ENCODE measurements around the gene SEMA3A.
"Not testable (repeated sequence)": the region's sequence is repeated elsewhere in the genome, so short reads cannot be mapped to it uniquely, and the experiment has no call there.

Gene SEMA3A

GRCh38 chr7:84152995-84153394 lies 41.6 kb downstream of the SEMA3A start:
- no peak for DNase-seq (ENCODE audit: low read depth)

GRCh38 chr7:84150370-84150769 lies 44.2 kb downstream of the SEMA3A start:
- DNase-seq (ENCODE audit: low read depth) = not testable (repeated sequence)

DNA sequence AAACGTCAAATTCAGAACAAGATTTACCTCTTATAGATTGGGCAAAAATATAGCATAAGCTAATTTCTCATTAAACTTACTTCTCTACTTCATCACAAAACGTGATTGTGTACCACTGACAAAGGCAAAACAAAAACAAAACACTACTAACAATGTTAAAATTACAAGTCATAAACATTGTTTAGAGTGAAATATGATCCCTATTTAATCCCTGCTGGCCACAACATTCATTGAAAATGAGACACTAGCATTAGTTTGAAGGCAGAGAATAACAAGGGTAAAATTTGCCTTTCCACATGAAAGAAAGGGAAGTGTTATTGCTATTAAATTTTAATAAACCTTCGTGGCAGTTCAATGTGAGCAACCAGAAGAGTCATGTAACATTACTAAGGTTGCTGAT lies 45.0 kb downstream of the SEMA3A start:
- no peak for DNase-seq (ENCODE audit: low read depth)

GRCh38 chr7:84145892-84146291 lies 48.7 kb downstream of the SEMA3A start:
- no peak for DNase-seq (ENCODE audit: low read depth)

DNA sequence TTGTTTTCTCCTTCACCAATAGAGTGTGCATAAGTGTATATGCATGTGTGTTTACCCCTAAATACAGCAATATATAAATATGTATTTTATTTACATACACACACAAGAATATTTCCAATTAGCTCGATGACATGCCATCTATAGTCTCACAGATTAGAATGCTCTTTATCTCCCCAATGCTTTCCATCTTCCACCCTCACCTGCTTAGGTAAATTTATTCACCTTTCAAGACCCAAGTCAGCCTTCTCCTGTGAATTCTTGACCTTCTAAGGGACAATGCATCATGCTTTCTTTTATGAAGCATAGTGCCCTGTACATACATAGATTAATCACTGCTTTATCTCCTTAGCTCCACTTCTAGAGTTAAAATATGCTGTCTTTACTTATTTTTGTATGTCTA lies 49.7 kb downstream of the SEMA3A start:
- no peak for DNase-seq (ENCODE audit: low read depth)

DNA sequence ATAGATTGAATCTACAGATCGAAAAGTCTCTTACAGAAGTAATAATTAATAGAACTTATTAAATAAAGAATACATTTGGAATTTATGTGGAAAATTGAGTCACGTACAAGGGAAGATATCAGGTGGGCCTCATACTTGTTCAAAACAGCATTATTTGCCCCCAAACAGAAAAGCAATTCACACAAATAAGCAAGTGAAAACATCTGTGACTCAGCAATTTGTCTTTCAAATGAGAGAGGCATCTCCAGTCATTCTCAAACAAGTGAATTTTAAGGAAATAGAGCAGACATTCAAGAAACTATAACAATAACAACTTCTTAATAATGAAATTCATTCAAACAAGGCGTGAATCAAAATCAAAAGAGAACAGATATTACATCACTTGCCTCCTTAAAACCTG lies 50.1 kb downstream of the SEMA3A start:
- no peak for DNase-seq (ENCODE audit: low read depth)

DNA sequence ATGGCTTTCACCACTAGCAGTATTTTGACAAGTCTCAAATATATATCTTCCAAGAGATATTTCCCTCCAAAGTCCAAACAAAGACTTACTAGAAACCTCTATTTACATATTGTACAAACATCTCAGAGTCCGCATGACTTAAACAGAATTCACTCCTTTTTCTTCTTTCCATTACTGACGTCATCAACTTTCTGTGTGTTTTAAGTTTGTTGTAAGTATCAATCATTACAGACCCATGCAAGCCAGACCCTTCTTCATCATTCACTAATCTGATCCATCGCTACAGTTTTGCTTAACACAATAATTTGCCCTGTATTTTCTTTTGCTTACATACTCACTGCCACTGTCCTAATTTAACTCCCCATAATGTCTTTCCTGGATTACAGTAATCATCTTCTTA lies 51.9 kb downstream of the SEMA3A start:
- no peak for DNase-seq (ENCODE audit: low read depth)

- DNase-seq (ENCODE audit: low read depth) = no peak
These were observed 54.4 kb downstream of the SEMA3A start for GRCh38 chr7:84139986-84140729.

DNA sequence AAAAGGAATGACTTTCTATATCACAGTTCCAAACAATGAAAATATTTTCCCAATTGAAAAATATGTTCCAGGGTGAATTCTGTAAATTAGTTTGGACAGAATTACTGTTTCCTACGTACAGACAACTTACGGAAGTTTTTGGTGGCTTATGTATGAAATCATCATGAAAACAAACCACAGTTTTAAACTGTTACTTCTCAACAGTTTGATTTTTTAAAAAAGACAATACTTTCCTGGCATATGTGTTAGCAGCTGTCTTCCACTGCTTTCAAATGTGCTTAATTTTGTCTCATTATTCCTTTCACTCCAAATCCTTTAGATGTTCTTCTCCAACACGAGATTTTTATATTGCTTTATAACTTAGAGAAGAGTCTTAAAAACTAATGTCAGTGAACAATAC lies 56.2 kb downstream of the SEMA3A start:
- DNase-seq (ENCODE audit: low read depth) = no peak

DNA sequence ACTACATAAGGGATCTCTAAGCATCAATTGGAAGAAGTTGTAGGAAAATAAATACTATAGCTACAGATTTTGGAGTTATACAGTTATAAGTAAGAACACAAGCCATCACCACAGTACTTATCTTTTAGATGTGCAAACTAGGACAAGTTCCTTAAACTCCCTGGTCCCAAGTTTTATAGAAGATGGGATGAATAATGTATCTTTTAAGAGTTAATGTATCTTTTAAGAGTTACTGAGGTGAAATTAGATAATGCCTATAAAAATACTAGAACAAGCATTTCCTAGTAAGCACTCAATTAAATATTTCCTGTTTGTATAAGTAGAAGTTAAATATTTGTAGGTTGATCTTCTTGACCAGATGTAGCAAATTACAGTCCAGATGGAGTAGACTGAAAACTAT lies 56.8 kb downstream of the SEMA3A start:
- no peak for DNase-seq (ENCODE audit: low read depth)

DNA sequence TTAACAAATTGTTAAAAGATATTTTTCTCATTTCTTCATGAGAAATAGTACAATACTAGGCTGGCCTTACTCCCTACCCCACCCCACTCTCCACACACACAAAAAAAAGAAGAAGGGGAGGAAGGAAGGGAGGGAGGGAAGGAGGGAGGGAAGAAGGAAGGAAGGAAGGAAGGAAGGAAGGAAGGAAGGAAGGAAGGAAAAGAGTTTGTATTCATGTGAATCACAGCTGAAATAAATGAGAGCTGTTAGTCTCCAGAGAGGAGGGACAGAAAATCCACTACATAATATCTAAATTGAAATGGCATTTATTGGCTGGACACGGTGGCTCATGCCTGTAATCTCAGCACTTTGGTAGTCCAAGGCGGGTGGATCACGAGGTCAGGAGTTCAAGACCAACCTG lies 57.8 kb downstream of the SEMA3A start:
- no peak for DNase-seq (ENCODE audit: low read depth)

DNA sequence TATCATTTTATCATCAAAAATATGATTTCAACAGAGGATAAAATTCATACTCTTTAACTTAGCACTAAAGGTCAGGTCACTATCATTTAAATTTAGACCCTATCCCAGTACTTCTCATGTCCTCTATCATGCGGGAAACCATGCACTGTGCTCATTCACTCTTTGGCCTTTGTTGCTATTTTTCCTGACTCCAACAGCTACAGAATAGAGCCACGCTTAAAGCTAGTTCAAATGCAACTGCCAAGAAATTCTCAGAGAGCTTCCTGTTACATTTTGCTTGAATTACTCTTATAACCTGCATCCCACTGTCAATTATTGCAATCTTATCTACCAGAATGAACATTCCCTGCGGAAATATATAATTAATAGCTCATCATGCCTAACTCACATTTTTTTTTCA lies 58.3 kb downstream of the SEMA3A start:
- no peak for DNase-seq (ENCODE audit: low read depth)

DNA sequence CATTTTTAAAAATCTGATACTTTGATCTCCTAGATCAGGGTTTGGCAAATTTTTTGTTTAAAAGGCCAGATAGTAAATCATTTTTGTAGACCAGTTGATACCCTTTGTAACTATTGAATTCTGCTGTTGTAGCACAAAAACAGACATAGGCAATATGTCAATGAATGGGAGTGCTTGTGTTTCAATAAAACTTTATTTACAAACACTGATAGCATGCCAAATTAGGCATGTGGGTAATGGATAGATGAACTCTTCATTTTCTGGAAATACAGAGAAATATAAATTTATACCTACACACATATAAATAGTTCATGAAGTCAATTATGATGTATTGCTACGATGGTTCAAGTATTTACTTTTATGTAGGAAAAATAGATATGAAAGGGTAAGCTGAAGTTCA lies 60.4 kb downstream of the SEMA3A start:
- no peak for DNase-seq (ENCODE audit: low read depth)

DNA sequence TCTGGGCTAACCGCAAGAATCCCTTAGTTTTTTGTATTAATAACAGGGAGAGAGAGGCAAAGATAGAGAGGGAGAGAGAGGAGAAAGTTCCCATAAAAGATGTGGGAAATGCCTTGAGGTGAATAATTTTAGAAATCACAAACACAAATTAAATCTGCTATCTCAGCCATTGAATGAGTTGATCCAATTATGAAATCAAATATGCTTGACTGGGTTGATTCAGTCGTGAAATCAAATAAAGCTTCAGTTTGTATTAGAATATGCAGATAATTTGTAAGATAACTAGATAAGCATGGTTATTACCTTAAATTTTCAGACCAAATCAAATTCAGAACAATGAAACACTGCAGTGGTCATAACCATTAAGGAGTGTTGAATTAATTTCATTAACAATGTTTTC lies 68.9 kb downstream of the SEMA3A start:
- no peak for DNase-seq (ENCODE audit: low read depth)

DNA sequence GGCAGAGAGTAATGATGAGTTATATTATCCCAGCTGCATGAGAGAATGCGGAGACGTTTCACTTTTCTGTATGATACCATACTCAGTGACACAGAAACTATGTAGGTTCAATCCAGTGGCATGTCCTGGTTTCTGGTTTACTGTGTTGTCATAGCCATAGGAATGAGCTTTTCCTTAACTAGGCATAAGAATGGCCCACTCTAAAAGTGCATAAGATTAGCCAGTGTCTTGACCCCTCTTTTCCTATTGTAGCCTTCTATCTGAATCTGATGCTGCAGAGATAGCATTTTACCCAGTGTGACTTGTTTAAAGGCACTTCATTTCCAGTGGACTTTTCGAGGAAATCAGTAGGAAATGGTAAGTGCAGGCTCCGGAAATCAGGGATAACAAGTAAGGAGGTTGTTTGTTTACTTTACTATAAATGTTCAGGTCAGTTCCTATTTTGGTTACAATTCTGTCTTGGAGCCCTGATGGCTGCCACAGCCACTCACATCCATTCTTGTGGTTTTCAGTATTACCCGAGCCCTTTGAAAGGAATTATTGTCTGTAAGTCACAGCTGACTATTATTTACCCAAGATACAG lies 70.5 kb downstream of the SEMA3A start:
- no peak for DNase-seq (ENCODE audit: low read depth)

DNA sequence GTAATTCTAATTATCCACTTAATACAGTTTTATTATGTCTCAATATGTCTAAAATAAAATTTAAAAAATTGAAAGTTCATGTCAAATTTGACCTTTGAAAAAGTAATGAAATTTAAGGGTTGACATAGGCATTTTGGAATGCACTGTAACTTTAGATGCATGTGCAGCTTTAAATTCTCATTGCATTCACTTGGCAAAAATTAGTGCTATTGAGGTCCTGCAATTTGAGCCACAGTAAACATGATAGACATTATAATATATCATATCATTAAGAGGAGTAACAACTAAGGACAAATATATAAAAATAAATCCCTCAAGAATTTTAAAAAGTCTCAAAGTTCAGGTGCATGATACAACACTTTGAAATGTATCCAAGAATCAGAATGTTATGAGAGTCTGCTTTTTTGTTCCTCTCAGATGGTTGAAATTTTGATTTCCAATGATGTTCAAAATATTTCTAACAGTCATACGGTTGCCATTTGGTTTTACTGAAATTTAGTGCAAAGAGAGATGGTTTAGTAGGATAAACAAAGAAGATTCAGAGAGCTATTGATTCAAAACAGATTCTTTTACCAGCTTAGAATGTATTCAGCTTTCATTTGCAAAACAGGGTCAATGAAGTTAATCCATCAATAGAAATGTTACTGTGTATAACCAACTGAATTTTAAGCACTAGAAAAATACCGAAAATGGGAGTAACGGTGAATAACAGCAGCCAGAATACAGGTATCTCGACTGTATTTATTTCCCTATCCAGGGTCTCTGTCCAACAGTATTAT lies 71.8 kb downstream of the SEMA3A start:
- DNase-seq (ENCODE audit: low read depth) = no peak

- no peak for DNase-seq (ENCODE audit: low read depth)
These were observed 77.3 kb downstream of the SEMA3A start for GRCh38 chr7:84117304-84117703.

DNA sequence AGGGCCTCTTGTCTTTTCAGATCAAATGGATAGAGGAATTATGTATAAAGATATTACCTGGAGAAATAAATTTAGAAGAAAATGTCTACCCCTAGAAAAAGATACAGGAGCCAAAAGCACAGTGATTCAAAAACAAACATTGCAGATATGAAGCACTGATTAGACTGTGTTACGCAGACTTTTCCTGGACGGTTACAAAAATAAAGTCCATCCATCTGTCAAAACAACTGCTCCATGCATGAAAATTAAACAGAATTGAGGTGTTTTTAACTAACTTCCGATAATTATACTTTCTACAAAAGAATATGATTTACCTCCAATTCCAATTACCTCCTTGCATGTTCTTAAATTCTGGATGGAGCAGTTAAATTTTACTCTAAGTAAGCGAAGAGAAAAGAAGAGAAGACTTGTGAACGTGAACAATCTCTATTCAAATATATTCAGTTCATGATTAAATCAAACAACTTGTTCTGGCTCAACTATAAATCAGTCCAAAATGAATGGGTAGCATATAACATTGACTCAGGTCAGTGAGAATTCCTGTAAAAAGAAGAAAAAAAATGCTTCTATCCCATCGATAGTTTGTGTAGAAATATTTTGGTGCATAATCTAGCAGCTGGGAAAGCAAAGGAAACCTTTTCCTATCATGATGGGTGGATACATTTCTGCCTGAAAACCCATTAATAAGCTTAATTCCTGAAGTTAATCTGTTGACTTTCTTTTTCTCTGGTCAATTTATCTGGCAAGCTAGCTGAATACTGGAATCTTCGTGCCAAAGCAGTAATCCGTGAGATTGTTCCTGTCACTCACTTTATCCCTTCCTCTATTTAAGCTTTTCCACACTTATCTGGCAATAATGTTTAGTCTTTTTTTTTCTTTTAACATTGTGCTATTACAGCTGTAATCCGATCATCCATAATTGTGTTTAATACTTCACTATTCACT lies 80.4 kb downstream of the SEMA3A start:
- no peak for DNase-seq (ENCODE audit: low read depth)

DNA sequence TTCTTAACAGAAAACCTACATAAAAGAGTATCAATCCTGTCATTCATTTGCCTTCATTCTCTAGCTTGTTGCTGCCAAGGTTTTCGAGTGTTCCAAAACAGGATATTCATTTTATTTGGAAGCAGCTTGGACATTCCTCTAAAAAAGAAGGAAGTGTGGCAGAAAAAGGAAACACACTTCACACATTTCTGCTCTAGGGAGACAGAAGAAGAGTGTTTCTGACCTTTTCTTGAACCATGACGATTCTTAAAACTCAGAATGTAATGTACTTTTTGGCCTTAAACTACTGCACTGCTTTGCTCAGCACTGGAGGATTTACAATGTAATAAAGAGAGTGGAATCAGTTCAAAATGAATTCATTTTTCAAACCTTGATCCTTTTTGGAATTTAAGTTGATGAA lies 81.3 kb downstream of the SEMA3A start:
- DNase-seq (ENCODE audit: low read depth) = no peak

- no peak for DNase-seq (ENCODE audit: low read depth)
These were observed 81.8 kb downstream of the SEMA3A start for GRCh38 chr7:84112771-84113170.

DNA sequence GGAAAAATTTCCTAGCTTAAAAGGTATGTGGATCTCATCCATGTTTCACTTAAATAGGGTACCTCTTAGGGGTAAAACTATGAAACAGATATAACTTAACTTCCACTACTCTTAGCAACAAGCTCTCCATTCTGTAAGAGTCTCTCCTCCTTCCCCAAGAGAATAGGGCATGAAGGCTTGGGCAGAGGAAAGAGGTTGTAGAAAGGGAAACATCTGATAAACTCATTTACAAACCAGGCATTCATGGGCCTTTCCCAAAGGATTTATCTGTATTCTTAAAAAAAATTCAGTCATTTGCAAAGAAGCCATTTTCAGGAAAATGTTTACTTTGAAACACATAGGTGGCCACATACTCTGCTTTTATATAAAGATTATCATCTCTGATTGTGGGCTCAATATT lies 82.7 kb downstream of the SEMA3A start:
- DNase-seq (ENCODE audit: low read depth) = no peak

- DNase-seq (ENCODE audit: low read depth) = no peak
These were observed 84.2 kb downstream of the SEMA3A start for GRCh38 chr7:84110400-84110799.
